Measurements from ENCODE around the gene SEMA3C. TPM values are rescaled to one million over a fixed set of nuclear protein-coding genes. Genes with fewer than 3 reads are reported as not detected.

The SEMA3C gene
- total RNA-seq, 1 donor from 2014 or later, result 143 TPM

DNA sequence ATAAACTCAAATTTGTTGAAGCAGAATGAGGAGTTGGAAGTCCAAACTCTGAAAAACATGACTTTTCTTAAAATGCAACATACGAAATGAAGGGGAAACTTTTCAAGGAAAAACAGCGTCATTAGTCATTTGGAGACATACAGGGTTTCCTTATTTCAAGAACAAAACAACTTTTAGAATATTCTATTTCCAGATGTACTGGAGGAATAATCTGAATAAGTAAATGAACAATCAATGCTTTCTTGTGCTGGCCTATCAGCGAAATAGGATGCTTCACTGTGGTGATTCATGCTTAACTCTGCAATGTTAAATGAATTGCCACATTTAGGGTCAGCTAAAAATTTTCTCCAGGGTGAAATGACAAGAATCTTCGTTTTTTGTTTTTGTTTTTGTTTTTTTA lies 114.3 kb downstream of the SEMA3C start:
- ATAC-seq, result no peak
- DNase-seq (ENCODE audit: low spot score), result no peak
- intact Hi-C loops (cut with DNase I), result no loop called here

DNA sequence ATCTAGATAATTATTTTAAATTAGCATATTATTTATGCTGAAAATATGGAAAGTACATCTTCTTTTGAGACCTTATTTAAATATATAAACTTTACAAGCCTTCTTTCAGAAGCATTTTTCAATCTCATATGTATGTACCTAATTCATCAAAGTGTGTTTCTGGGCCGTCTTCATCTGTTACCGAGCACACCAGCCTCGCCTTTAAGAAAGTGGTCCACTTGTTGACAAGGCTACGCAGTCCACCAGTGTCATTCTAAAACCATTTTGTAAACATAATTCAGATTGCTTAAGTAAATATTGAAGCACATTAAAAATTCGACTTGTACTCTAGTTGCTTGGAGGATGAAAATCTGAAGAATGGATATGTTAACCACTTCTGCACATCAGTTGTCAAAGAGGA lies 116.3 kb downstream of the SEMA3C start:
- intact Hi-C loops (cut with DNase I), result no loop called here
- ATAC-seq (no peak), DNase-seq (ENCODE audit: low spot score) (no peak)

DNA sequence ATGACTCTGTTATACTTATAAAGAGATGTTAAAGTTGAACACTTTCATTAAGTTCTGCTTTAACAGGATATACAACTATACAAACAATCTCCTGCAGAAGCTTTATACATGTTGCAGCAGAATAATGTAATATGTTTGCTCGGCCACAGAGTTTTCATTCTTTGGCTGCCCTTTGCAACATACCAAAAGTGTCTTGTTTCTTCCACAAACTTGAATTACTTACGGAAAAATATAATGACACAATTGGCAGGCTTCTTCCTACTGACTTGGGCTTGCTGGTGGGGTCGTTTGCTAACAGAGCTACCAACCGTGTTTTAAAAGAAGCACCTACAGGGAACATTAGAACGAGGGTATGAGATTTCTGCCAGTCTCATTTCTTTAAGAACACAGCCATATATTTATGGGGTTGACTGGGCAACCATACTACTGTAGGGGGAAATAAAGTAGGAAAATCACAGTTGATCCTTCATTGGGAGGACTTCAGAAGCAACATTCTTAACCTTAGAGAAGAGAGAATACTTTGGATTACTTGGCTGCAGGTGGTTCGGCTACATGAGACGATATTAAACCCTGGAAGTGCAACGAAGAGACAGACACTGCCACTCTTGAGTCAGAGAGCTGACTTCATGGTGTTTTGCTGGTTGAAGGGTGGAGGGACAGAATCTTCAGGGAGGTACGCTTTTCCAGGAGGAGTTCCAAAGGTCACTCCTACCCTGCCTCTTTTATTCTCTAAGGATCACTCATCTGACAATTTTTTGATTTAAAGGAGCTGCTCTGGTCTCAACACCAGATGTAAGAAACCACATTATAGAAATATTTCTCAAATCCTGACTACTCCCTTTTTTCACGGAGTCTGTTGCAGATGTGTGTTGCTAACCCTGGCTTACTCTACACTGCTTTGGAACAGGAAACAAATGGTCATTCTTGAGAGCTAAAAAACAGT lies 123.9 kb downstream of the SEMA3C start:
- intact Hi-C loops (cut with DNase I), result no loop called here
- no peak for DNase-seq (ENCODE audit: low spot score)
- peak; percentile 66 for ATAC-seq

DNA sequence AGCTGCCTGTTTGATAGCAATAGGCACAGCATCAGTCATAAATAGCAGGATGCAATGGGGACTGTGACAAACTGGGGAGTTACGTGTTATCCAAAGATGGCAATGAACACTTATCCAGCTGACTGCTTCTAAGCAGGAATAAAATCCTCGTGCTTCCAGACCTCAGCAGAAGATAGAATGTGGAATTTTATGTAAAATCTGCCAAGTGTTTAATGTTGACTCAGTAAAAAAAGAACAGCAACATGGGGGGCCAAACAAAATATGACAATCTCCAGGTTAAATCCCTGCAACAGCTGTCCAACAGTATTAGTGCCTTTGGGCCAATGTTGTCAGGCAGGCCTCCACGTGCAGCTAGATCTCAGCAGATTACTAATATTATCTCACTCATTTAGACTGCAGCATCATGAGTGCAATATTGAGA lies 127.3 kb downstream of the SEMA3C start:
- peak; percentile 78 for ATAC-seq
- DNase-seq (ENCODE audit: low spot score), result no peak
- intact Hi-C loops (cut with DNase I), result no loop called here

DNA sequence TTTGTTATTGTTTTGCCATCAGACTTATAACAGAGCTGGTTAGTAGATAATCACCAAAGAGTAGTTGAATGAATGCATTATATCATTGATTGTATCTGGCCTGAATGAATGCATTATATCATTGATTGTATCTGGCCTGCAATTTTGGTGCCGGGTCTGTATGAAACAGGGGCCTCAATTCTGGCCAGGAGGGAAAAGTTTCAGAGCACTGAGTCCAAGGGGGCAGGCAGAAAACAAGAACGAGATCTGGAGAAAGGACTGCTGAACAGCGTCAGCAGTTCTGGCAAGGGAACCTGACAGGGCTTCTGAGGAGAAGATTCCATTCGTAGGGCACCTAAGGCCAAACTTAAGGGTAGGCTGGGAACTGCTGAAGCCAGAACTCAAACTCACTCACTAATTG lies 128.0 kb downstream of the SEMA3C start:
- intact Hi-C loops (cut with DNase I), result no loop called here
- ATAC-seq (peak; percentile 76), DNase-seq (ENCODE audit: low spot score) (no peak)

DNA sequence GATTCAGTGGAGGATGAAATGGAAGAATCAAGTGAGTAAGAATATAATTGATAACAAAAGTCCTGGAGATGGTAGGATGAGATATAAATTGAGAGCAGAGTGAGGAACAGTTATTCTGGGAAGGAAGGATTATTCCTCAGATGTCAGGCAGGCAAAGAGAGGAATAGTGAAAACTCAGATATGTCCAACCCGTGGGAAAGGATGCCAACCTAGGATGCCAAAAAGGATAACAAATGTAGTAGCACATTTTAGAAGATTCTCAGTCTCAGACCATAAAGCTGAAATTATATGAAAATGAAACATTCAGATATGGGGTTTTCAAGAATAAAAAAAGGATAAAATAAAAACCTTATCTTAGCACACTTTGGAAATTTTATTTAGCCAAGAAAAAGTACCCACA lies 131.1 kb downstream of the SEMA3C start:
- intact Hi-C loops (cut with DNase I), result no loop called here
- no peak for ATAC-seq
- no peak for DNase-seq (ENCODE audit: low spot score)

DNA sequence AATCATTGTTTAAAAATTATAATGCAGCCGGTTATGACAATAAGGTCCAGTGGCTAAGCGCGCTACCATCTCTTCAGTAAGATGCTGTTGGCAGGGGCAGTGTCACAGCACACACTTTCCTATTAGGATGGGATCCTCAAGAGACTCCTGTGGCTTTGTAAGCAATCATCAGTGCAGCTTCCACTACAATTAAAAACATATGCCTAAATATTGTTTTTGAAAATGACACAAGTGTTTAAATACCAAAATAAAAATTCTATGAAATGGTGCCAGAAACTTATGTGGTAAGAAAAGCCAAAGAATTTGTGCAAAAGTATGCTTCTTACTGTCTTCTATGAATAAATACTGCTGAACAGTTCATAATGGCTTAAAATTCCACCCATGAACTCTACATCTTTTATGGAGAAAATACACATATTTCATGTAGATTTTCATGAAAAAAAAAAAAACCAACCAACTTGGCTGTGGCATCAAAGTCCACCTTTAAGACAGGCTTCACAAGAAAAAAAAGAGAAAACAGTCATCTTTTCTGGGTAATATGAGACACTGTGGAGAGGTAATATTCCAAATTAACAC lies 132.8 kb downstream of the SEMA3C start:
- DNase-seq (ENCODE audit: low spot score) (no peak), ATAC-seq (peak; percentile 60)
- intact Hi-C loops (cut with DNase I), result no loop called here

DNA sequence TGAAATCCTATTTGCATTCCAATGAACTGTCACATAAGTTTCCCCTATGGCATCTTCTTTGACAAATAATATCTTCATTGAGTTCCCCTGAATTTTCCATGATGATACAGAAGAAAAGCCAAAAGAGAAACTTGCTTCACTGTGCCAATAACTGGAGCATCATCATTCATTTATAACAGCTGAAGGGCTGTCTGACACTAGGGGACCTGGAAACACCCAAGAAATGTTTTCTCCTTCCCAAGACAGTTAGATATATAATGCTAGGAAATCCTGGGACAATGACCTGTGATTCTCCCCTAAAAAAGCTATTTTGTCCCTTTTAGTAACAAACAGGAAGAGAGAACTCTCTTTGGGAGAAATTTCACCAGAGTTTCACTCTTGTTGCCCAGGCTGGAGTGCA lies 133.6 kb downstream of the SEMA3C start:
- intact Hi-C loops (cut with DNase I), result no loop called here
- ATAC-seq (no peak), DNase-seq (ENCODE audit: low spot score) (no peak)

DNA sequence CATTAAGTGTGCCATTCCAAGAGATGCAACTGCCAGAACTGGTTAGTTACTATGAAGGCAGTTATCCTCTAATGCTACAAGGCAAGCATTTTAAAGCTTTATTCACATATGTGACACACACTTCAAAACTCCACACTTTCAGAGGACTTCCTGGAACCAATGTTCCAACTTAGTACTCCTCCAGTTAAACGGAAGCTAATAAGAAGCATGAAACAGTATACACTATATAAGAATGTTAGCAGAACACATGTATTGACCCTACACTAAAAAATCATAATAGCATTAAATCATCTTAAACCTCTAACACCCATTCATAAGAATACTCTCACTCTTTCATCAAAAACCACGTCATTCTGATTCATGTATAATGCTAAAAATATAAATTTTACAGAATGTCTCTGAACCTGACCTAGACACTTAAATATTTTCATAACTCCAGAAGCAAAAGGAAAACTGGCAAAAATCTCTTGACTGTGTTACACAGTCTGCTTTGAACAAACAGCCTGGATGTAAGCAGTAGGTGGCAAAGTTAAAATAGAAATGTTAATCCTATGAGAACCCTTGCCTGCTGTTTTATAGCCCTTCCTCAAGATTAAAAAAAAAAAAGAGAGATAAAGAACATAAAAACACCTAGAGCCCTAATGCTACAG lies 135.0 kb downstream of the SEMA3C start:
- intact Hi-C loops (cut with DNase I), result no loop called here

DNA sequence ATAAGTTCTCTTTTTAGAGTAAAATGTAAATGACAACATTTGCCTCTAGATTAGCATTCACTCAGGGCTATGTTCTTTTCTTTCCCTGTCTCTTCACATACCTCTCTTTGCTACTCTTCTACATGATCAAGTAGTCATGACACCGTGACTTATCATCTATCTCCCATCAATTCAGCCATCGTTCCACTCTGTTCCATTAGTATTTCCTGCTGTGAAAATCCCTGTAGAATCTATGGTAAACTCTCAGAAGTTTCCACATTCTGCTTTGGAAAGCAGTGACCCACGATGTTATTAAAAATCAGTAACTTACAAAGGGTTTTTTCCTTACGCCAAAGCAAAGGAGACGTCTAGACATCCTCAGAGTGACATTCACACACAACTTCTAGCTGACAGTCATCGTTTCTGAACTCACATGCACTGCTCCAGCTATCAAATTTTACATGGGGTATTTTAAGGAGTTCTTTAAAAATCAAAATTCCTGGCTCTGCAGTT lies 135.6 kb downstream of the SEMA3C start:
- DNase-seq (ENCODE audit: low spot score), result no peak
- intact Hi-C loops (cut with DNase I), result no loop called here
- ATAC-seq, result no peak

More for the DNA sequence above, 135.0 kb downstream of the SEMA3C start:
- DNase-seq (ENCODE audit: low spot score) (no peak), ATAC-seq (no peak)

DNA sequence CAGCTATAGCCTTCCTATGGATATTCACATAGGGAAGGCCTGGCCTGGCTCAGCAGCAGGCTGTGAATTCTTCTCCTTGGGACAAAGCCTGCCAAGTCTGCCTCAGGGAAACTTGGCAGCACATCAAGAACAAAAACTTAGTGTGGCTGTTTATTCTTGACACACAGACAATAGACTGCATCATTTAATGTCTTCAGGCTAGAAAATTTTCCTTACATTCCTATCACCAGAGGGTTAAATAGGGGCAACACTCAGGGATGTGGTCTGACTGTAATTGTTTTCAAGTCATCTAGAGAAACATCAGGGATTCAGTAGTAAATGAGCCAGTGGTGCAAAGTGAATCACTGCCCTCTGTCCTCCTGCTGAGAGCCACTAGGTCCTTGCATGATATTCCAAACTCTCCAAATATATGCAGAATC lies 137.3 kb downstream of the SEMA3C start:
- no peak for DNase-seq (ENCODE audit: low spot score)
- peak; percentile 79 for ATAC-seq
- intact Hi-C loops (cut with DNase I), result no loop called here

DNA sequence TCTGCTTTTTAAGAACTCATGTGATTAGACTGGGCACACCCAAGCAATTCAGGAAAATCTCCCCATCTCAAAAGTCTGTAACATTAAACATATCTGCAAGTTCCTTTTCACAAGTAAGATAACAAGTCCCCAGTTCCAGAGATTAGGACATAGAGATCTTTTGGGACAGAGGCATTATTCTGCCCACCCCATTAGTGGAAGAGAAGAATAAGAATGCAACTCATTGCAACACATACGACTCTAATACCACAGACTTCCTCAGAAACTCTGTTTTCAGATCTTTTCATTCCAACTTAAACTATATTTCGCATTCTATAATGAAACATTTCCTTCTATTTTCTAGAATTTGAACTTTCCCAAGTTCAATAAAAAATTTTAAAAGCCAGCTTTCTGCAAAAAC lies 137.7 kb downstream of the SEMA3C start:
- intact Hi-C loops (cut with DNase I), result no loop called here
- ATAC-seq (peak; percentile 43), DNase-seq (ENCODE audit: low spot score) (no peak)

DNA sequence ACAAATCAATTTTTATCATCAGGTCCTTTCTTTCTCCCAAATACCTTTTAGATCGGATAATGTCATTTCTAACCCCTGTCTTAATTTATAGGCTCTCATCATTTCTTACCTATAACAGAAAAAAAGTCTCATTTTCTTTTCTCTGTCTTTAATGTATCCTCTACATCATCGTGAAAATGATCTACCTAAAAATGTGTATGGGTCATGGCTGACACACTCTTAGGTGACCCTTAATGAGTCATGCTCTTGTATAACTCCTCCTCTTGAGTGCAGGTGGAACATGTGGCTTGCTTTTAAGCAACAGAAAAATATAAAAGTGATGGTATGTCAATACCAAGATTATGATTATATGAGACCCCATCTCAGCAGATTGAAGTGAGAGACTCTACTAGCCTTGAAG lies 139.4 kb downstream of the SEMA3C start:
- no peak for DNase-seq (ENCODE audit: low spot score)
- ATAC-seq, result no peak
- intact Hi-C loops (cut with DNase I), result no loop called here

DNA sequence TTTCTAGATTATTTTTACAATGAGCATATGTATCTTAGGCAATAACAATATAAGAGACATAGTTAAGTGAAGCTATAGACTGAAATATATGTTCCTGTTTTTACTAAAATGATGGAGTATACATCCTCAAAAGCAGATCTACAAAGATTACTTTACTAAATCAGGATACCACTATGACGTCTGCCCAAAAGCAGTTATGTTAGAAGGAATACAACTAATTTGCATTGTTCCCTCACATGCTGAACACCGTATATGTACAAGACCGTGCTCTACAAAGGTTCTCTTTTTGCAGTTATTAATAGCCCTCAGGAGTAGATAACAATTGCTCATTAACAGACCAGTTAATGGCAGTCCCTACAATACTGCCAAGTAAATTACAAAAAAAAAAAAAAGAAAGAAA lies 143.0 kb downstream of the SEMA3C start:
- DNase-seq (ENCODE audit: low spot score), result no peak
- ATAC-seq, result no peak
- intact Hi-C loops (cut with DNase I), result no loop called here

DNA sequence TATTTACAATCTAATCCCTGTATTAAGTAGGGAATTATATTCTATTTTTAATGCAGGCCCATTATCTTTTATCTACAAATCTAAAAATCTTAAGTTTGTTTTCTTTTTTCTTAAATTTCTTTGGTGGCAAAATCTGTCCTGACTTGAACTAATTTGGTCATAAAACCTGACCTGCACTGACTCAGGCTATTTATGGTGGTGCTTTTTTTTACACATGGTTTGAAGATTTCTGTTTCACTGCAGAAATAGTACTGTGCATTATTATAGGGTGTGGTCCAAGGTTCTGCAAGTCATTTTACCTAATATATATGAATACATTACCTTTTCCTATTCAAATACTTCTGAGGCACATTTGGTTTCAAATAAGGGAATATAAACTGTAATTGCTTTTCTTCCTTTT lies 143.4 kb downstream of the SEMA3C start:
- DNase-seq (ENCODE audit: low spot score) (no peak), ATAC-seq (no peak)
- intact Hi-C loops (cut with DNase I), result no loop called here

DNA sequence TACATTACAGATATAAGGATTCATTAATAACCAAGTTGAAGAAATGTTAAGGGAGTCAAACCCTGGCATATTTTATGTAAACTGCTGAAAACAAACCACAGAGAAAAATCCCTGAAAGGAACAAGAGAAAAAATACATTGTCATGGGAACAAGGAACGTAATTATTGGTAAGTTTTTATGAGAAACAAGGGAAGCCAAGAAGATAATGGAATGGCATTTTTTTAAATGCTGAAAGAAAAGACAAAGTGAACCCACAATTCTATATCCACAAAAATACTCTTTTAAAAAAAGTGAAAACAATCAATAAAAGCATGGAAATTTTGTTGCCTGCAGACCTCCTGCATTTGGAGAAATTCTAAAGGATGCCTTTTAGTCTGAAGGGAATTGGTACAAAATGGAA lies 144.0 kb downstream of the SEMA3C start:
- intact Hi-C loops (cut with DNase I), result no loop called here

DNA sequence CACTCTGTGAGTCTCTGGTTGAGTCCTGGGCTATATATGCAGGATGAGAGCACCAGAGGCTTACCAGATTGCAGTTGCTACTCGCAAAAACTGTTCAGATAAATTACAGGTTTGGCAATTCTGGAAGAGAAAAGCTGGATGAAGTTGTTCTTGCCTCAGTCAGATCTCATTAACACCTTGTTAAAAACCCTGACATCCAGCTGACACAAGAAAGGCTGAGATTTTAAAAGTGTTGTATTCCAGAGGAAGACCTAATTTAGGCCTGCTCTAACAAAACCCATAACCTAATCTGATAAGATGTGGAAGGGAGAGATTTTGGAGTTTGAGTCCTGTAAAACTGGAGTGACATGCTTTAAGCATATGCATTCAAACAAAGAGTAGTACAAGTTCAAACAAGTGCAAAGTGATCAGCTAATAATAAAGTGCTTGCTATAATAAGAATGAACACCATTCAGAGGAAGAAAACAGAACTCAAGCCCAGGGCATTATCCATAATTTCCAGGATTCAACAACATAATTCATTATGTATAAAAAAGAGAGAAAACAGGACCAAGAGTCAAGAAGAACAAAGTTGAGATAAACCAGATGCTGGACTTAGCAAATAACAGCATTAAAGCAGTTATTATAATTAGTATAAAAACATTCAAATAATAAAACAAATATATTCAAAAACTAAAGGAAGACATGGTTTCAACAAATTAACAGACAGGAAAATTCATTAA lies 144.9 kb downstream of the SEMA3C start:
- ATAC-seq, result no peak
- intact Hi-C loops (cut with DNase I), result no loop called here
- DNase-seq (ENCODE audit: low spot score), result no peak

More for the DNA sequence above, 144.0 kb downstream of the SEMA3C start:
- no peak for DNase-seq (ENCODE audit: low spot score)
- ATAC-seq, result no peak

DNA sequence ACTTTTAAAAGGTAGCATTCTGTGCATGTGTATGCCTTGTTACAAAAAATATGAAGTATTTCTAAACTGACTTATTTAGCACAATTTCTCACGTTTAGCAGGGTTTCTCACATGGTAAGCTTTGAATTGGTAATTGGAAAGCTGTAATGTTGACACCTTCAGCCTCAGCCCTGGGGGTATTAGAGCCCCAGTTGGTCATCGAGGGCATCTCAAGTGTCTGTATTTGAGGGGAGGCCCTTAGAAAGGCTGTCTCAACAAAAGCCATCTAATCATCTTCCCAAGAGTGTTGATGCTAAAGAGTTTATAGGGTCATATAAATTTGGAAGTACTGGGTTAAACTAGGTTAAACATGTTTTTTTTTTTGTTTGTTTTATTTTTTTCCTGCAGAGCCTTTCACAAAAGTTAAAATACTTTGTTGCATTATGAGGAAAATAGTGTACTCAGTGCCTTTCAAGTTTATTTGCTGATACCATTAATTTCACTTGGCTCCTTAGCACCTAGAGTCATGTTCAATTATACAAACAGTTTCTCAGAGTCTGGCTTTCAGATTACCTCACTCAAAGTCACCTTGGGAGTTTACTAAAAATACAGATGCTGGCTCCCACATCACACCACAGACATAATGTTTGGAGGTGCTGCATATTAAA lies 146.4 kb downstream of the SEMA3C start:
- intact Hi-C loops (cut with DNase I), result no loop called here
- no peak for ATAC-seq
- DNase-seq (ENCODE audit: low spot score), result no peak

DNA sequence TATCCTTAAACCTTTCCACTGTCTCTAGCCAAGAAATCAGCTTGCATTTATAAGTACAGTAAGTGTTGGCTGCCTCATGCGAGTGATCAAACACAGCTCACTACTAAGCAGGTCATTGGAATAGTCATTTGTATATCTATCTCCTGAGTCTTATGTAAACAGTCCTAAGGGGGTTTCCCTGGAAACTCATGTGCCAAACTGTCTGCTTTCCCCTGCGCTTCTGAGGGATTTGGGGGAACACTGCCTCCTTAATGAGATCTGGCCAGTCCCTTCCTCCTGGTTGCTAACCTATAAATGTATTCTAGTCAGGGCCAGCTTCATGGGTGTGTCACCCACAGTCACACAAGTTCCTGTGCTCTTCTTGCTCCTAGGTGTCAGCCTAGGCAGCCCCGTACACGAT lies 147.3 kb downstream of the SEMA3C start:
- DNase-seq (ENCODE audit: low spot score), result no peak
- peak; percentile 24 for ATAC-seq
- intact Hi-C loops (cut with DNase I), result no loop called here
